Thoracic aorta (tissue), 2 donors: ENCODE results near the gene FBXW11. TPM values are rescaled to one million over a fixed set of nuclear protein-coding genes. Genes with fewer than 3 reads are reported as not detected.
"Not testable (repeated sequence)": the region's sequence is repeated elsewhere in the genome, so short reads cannot be mapped to it uniquely, and the experiment has no call there.

Experiments
- ATAC-seq: fragments of 150-250 bp; one replicate; pipeline ENCODE4 v1.8.0; 2017; ENCODE audit warnings: low read depth; ENCODE audit not compliant: insufficient number of reproducible peaks, low FRiP score
- DNase-seq: peaks from one replicate; pipeline ENCODE4 v3.0.0-alpha.2; 2020; ENCODE audit warnings: low spot score
- H3K27ac ChIP-seq, 2 donors: fragments of 200-600 bp; sonication (generic); 1 replicate in 1 of 2; 2 replicates in 1 of 2; pipeline ENCODE4 v1.5.1; 2016; ENCODE audit warnings: mild to moderate bottlenecking in 2 of 2, moderate library complexity in 2 of 2
- H3K27me3 ChIP-seq: fragments of 200-600 bp; sonication (generic); replicated peaks from 2 replicates; pipeline ENCODE4 v1.6.0; 2016; ENCODE audit warnings: mild to moderate bottlenecking; ENCODE audit not compliant: insufficient read depth
- H3K36me3 ChIP-seq: fragments of 200-600 bp; sonication (generic); one replicate; pipeline ENCODE4 v1.5.1; 2016
- H3K4me1 ChIP-seq, 2 donors: fragments of 200-600 bp; sonication (generic); 1 replicate in 1 of 2; 2 replicates in 1 of 2; pipeline versions ENCODE4 v1.5.1 to v1.6.0; 2016; ENCODE audit warnings: low read depth in 2 of 2, mild to moderate bottlenecking in 1 of 2; ENCODE audit not compliant: control insufficient read depth in 1 of 2
- H3K4me3 ChIP-seq: fragments of 200-600 bp; sonication (generic); 2 replicates; pipeline ENCODE4 v1.5.1; 2016; ENCODE audit warnings: mild to moderate bottlenecking
- H3K9me3 ChIP-seq: fragments of 200-600 bp; sonication (generic); 2 replicates; pipeline ENCODE4 v1.5.1; 2016
- total RNA-seq, 2 donors: library from RNA; depleted of rRNA; stranded (reverse); fragments of >200 nt; gene quantifications; one replicate each; pipeline versions ENCODE4 v1.1.0 to v1.2.3, GENCODE V29; 2016
- TF ChIP-seq, protein P1 (sequence below): fragments of 200-600 bp; sonication (generic); IDR thresholded peaks from one replicate; pipeline ENCODE4 v1.5.1; 2019; ENCODE audit warnings: antibody characterized with exemption

FBXW11 gene
- total RNA-seq, 2 donors from 2014 or later = 77.8 to 91.2 TPM

DNA sequence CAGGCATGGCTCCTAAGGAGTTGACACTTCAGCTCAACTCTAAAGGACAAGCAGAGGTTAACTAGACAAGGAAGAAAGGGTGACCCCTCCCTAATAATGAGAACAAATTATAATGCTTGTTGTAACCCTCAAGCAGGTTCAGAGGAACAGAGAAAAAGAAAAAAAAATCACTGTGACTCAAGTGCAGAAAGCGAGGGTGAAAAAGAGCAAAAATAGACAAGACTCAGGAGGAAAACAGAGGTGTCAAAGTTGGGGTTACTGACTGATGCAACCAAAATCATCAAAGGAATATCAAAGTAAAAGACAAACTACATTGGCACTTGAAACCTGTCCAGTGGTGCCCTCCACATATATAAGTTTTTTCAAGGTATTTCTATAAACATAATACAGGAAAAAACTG is 28.4 kb downstream of the FBXW11 start:
- peaks cover 16% of the 10 kb centered on the region for H3K9me3 ChIP-seq
- H3K4me1 ChIP-seq = peaks cover 17 to 36% of the 10 kb centered on the region in 2 donors
- H3K4me3 ChIP-seq = no peak overlapping the region
- DNase-seq (no peak), ATAC-seq (no peak)
- no peaks in the 10 kb centered on the region for H3K36me3 ChIP-seq
- TF ChIP-seq, protein P1, sequence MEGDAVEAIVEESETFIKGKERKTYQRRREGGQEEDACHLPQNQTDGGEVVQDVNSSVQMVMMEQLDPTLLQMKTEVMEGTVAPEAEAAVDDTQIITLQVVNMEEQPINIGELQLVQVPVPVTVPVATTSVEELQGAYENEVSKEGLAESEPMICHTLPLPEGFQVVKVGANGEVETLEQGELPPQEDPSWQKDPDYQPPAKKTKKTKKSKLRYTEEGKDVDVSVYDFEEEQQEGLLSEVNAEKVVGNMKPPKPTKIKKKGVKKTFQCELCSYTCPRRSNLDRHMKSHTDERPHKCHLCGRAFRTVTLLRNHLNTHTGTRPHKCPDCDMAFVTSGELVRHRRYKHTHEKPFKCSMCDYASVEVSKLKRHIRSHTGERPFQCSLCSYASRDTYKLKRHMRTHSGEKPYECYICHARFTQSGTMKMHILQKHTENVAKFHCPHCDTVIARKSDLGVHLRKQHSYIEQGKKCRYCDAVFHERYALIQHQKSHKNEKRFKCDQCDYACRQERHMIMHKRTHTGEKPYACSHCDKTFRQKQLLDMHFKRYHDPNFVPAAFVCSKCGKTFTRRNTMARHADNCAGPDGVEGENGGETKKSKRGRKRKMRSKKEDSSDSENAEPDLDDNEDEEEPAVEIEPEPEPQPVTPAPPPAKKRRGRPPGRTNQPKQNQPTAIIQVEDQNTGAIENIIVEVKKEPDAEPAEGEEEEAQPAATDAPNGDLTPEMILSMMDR = no peak
- H3K27ac ChIP-seq = no peak overlapping the region
- no peaks in the 10 kb centered on the region for H3K27me3 ChIP-seq

GRCh38 chr5:171977244-171977950 is 29.0 kb downstream of the FBXW11 start:
- not testable (repeated sequence) for DNase-seq, H3K27ac ChIP-seq, H3K36me3 ChIP-seq, ATAC-seq, H3K4me3 ChIP-seq, H3K27me3 ChIP-seq
- peaks cover 16% of the 10 kb centered on the region for H3K9me3 ChIP-seq
- H3K4me1 ChIP-seq = peaks cover 17 to 33% of the 10 kb centered on the region in 2 donors

- no peak overlapping the region for H3K4me3 ChIP-seq
- H3K9me3 ChIP-seq = peaks cover 16% of the 10 kb centered on the region
- H3K27ac ChIP-seq = no peak overlapping the region
- peaks cover 17 to 33% of the 10 kb centered on the region in 2 donors for H3K4me1 ChIP-seq
- no peak for ATAC-seq
- no peak for DNase-seq
- H3K27me3 ChIP-seq = no peaks in the 10 kb centered on the region
- TF ChIP-seq, protein P1 = no peak
- no peaks in the 10 kb centered on the region for H3K36me3 ChIP-seq
Observed at GRCh38 chr5:171975877-171976667, 30.4 kb downstream of the FBXW11 start.

DNA sequence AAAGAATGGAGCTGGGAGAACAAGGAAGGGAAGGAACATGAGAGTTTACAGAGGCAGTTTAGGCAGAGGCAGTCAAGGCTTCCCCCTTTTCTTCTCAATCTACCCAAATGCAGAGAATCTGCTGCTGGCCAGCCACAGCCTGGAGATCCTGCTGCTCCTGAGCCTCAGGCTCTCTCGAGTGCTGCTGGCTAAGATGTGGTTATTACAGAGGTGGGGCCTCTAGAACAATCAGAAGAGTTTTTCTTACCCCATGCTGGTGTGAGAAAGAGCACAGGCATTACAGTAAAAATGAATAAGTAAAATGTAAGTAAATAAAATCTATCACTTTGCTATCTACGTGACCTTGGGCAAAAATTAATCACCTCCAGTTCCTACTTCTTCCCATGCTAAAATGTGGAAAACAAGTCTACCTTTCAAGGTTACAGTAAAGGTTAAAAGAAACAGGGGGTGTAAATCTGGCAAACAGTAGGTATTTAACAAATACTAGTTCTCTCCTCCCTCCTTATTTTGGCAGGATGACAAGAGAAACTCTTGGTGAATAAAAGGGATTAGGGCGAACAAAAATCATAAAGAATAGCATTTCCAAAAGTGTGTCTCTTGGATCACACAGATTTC is 31.1 kb downstream of the FBXW11 start:
- no peak for DNase-seq
- Histone ChIP-seq H3K4me1 (peaks cover 17 to 33% of the 10 kb centered on the region in 2 donors), H3K36me3 (no peaks in the 10 kb centered on the region), H3K9me3 (peaks cover 12% of the 10 kb centered on the region), H3K27me3 (no peaks in the 10 kb centered on the region), H3K4me3 (no peak overlapping the region), H3K27ac (no peak overlapping the region)
- TF ChIP-seq, protein P1 = no peak
- no peak for ATAC-seq

DNA sequence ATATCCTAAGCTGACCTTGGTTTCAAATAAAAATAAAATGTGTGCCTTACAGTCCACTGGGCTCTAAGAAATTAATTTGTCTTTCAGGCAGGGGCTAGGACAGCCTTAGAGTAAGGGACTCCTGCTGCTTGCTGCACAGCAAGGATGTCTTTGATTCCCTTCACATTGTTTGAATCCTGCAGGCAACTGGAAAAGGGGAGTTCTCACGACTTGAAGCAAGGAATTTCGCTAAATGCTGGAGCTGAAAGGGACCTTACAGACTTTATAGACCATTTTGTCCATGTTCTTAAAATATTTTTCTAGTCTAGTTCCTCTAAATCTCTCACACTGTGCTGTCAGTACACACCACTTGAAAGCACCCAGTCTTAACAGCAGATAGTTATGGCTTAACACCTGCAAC is 35.6 kb downstream of the FBXW11 start:
- Histone ChIP-seq H3K36me3 (no peaks in the 10 kb centered on the region), H3K4me1 (peaks cover 27 to 35% of the 10 kb centered on the region in 2 donors), H3K9me3 (no peaks in the 10 kb centered on the region), H3K27ac (no peak overlapping the region), H3K27me3 (no peaks in the 10 kb centered on the region), H3K4me3 (no peak overlapping the region)
- DNase-seq (no peak), ATAC-seq (no peak)
- TF ChIP-seq, protein P1 = no peak
